Activated gamma-delta T cell treated with anti-CD3 and anti-CD28 coated beads, Interleukin-2, amount 50 U/mL, for 16 hours (primary cell): ENCODE measurements around the gene ESR1.

Source experiments
- DNase-seq: peaks from one replicate; pipeline ENCODE4 v3.0.0-alpha.2; 2020; ENCODE audit warnings: low read depth

The ESR1 gene

DNA sequence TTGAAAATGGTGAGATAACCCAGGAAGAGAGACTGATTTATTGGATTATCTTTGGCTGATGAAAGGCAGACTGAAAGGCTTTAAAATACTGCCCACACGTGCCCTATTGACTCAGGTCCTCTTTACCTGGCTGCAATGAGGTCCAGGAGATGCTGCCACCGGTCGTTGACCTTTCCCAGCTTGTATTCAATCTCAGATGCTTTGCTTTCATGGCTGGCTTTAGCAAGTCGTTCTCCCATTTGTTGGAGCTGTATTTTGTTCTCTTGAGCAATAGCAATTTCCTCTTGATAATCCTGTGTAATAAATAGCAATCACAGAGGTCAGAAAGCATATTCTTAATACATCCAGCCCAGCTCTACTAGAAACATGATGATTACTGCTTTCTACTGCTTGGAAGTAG is 368.8 kb downstream of the ESR1 start:
- DNase-seq, result no peak
